Measurements from ENCODE around the gene TES. TPM values are rescaled to one million over a fixed set of nuclear protein-coding genes. Genes with fewer than 3 reads are reported as not detected.
A peak's percentile ranks its signal among the peaks of the same experiment; 100 is the strongest.

TES gene
- total RNA-seq, 2 experiments from 2014 or later: 74.0 to 76.4 TPM

- intact Hi-C loops (cut with micrococcal nuclease): loop anchor here (1.0 kb wide), 1 partner anchor 13 kb away; no protein-coding TSS in a partner anchor
- Mint-ChIP-seq H3K36me3 (ENCODE audit: low read depth) (no peaks in the 10 kb centered on the region), H3K4me1 (ENCODE audit: low read depth) (peaks cover 81% of the 10 kb centered on the region), H3K9me3 (no peaks in the 10 kb centered on the region), H3K27ac (peak overlapping the region; percentile 58), H3K27me3 (ENCODE audit: low read depth) (no peaks in the 10 kb centered on the region), H3K4me3 (peak overlapping the region; percentile 41)
- CTCF ChIA-PET: interaction anchor here (1.0 to 2.9 kb wide), 2 partner anchors 11 to 14 kb away, joined by 5 to 18 read pairs; partner anchors contain the start of gene TES
- no peak for DNase-seq
Observed at GRCh38 chr7:116224492-116225098, 14.3 kb downstream of the TES start.

GRCh38 chr7:116225860-116226259, 15.5 kb downstream of the TES start:
- DNase-seq: no peak

GRCh38 chr7:116226664-116227063, 16.3 kb downstream of the TES start:
- H3K27me3 Mint-ChIP-seq (ENCODE audit: low read depth): no peaks in the 10 kb centered on the region
- CTCF ChIA-PET: interaction anchor here (1.1 to 2.9 kb wide), 2 partner anchors 9 to 16 kb away, joined by 3 to 18 read pairs; partner anchors contain the start of gene TES
- H3K27ac Mint-ChIP-seq: no peak overlapping the region
- no peak for DNase-seq
- H3K4me3 Mint-ChIP-seq: no peak overlapping the region
- intact Hi-C loops (cut with micrococcal nuclease): no loop called here
- no peaks in the 10 kb centered on the region for H3K9me3 Mint-ChIP-seq
- peaks cover 83% of the 10 kb centered on the region for H3K4me1 Mint-ChIP-seq (ENCODE audit: low read depth)
- no peaks in the 10 kb centered on the region for H3K36me3 Mint-ChIP-seq (ENCODE audit: low read depth)

More at GRCh38 chr7:116225860-116226259, 15.5 kb downstream of the TES start:
- Mint-ChIP-seq H3K9me3 (no peaks in the 10 kb centered on the region), H3K4me3 (no peak overlapping the region), H3K36me3 (ENCODE audit: low read depth) (no peaks in the 10 kb centered on the region), H3K27me3 (ENCODE audit: low read depth) (no peaks in the 10 kb centered on the region), H3K27ac (no peak overlapping the region), H3K4me1 (ENCODE audit: low read depth) (peaks cover 82% of the 10 kb centered on the region)
- intact Hi-C loops (cut with micrococcal nuclease): no loop called here
- CTCF ChIA-PET: interaction anchor here (1.1 to 2.9 kb wide), 2 partner anchors 10 to 16 kb away, joined by 3 to 18 read pairs; partner anchors contain the start of gene TES

- no peak overlapping the region for H3K4me3 Mint-ChIP-seq
- no peak for DNase-seq
- CTCF ChIA-PET: no interaction called here
- peaks cover 82% of the 10 kb centered on the region for H3K4me1 Mint-ChIP-seq (ENCODE audit: low read depth)
- intact Hi-C loops (cut with micrococcal nuclease): no loop called here
- H3K9me3 Mint-ChIP-seq: no peaks in the 10 kb centered on the region
- no peaks in the 10 kb centered on the region for H3K36me3 Mint-ChIP-seq (ENCODE audit: low read depth)
- H3K27me3 Mint-ChIP-seq (ENCODE audit: low read depth): no peaks in the 10 kb centered on the region
- no peak overlapping the region for H3K27ac Mint-ChIP-seq
Observed at GRCh38 chr7:116227678-116228239, 17.4 kb downstream of the TES start.

- intact Hi-C loops (cut with micrococcal nuclease): no loop called here
- CTCF ChIA-PET: no interaction called here
- no peaks in the 10 kb centered on the region for H3K36me3 Mint-ChIP-seq (ENCODE audit: low read depth)
- no peaks in the 10 kb centered on the region for H3K27me3 Mint-ChIP-seq (ENCODE audit: low read depth)
- H3K9me3 Mint-ChIP-seq: no peaks in the 10 kb centered on the region
- H3K27ac Mint-ChIP-seq: no peak overlapping the region
- no peak for DNase-seq
- H3K4me1 Mint-ChIP-seq (ENCODE audit: low read depth): peaks cover 86% of the 10 kb centered on the region
- no peak overlapping the region for H3K4me3 Mint-ChIP-seq
Observed at GRCh38 chr7:116228241-116228640, 17.9 kb downstream of the TES start.

- no peak for DNase-seq
- Mint-ChIP-seq H3K36me3 (ENCODE audit: low read depth) (no peaks in the 10 kb centered on the region), H3K27ac (no peak overlapping the region), H3K9me3 (no peaks in the 10 kb centered on the region), H3K4me3 (no peak overlapping the region), H3K4me1 (ENCODE audit: low read depth) (peaks cover 84% of the 10 kb centered on the region), H3K27me3 (ENCODE audit: low read depth) (no peaks in the 10 kb centered on the region)
- CTCF ChIA-PET: interaction anchor here (3.2 kb wide), 1 partner anchor 48 kb away, joined by 20 read pairs; no protein-coding TSS in a partner anchor
- intact Hi-C loops (cut with micrococcal nuclease): no loop called here
Observed at GRCh38 chr7:116229366-116229765, 19.0 kb downstream of the TES start.

- H3K4me3 Mint-ChIP-seq: peak overlapping the region; percentile 22
Observed at GRCh38 chr7:116230191-116231005, 20.1 kb downstream of the TES start.

GRCh38 chr7:116231543-116231942, 21.2 kb downstream of the TES start:
- no peak for DNase-seq
- H3K36me3 Mint-ChIP-seq (ENCODE audit: low read depth): peaks cover under 1% of the 10 kb centered on the region
- H3K4me1 Mint-ChIP-seq (ENCODE audit: low read depth): peaks cover 80% of the 10 kb centered on the region
- no peaks in the 10 kb centered on the region for H3K9me3 Mint-ChIP-seq
- no peak overlapping the region for H3K4me3 Mint-ChIP-seq
- H3K27ac Mint-ChIP-seq: peak overlapping the region; percentile 66
- no peaks in the 10 kb centered on the region for H3K27me3 Mint-ChIP-seq (ENCODE audit: low read depth)
- CTCF ChIA-PET: interaction anchor here (1.1 to 3.2 kb wide), 8 partner anchors 15 to 359 kb away, joined by 3 to 27 read pairs (median 6); partner anchors contain the start of gene TES
- intact Hi-C loops (cut with micrococcal nuclease): no loop called here

More at GRCh38 chr7:116230191-116231005, 20.1 kb downstream of the TES start:
- Mint-ChIP-seq H3K36me3 (ENCODE audit: low read depth) (no peaks in the 10 kb centered on the region), H3K9me3 (no peaks in the 10 kb centered on the region), H3K27me3 (ENCODE audit: low read depth) (no peaks in the 10 kb centered on the region), H3K4me1 (ENCODE audit: low read depth) (peaks cover 84% of the 10 kb centered on the region), H3K27ac (peak overlapping the region; percentile 76)
- intact Hi-C loops (cut with micrococcal nuclease): no loop called here
- DNase-seq: no peak
- CTCF ChIA-PET: interaction anchor here (0.9 to 3.2 kb wide), 8 partner anchors 14 to 360 kb away, joined by 3 to 20 read pairs (median 4); partner anchors contain the start of gene TES

GRCh38 chr7:116231949-116232348, 21.6 kb downstream of the TES start:
- DNase-seq: no peak
- H3K36me3 Mint-ChIP-seq (ENCODE audit: low read depth): peaks cover 5% of the 10 kb centered on the region
- H3K27ac Mint-ChIP-seq: peak overlapping the region; percentile 66
- H3K9me3 Mint-ChIP-seq: no peaks in the 10 kb centered on the region
- peaks cover 80% of the 10 kb centered on the region for H3K4me1 Mint-ChIP-seq (ENCODE audit: low read depth)
- no peak overlapping the region for H3K4me3 Mint-ChIP-seq
- CTCF ChIA-PET: interaction anchor here (0.6 to 2.7 kb wide), 10 partner anchors 13 to 1020 kb away, joined by 3 to 27 read pairs (median 4); partner anchors contain the start of gene TES
- H3K27me3 Mint-ChIP-seq (ENCODE audit: low read depth): no peaks in the 10 kb centered on the region
- intact Hi-C loops (cut with micrococcal nuclease): loop anchor here (1.0 kb wide), 1 partner anchor 21 kb away; no protein-coding TSS in a partner anchor

- Mint-ChIP-seq H3K27ac (peak overlapping the region; percentile 66), H3K27me3 (ENCODE audit: low read depth) (no peaks in the 10 kb centered on the region), H3K36me3 (ENCODE audit: low read depth) (peaks cover 7% of the 10 kb centered on the region), H3K9me3 (no peaks in the 10 kb centered on the region), H3K4me3 (no peak overlapping the region), H3K4me1 (ENCODE audit: low read depth) (peaks cover 81% of the 10 kb centered on the region)
- no peak for DNase-seq
- intact Hi-C loops (cut with micrococcal nuclease): loop anchor here (1.0 kb wide), 1 partner anchor 21 kb away; no protein-coding TSS in a partner anchor
- CTCF ChIA-PET: interaction anchor here (0.6 to 2.7 kb wide), 8 partner anchors 13 to 1021 kb away, joined by 3 to 27 read pairs (median 4); partner anchors contain the start of gene TES
Observed at GRCh38 chr7:116232350-116232749, 22.0 kb downstream of the TES start.

GRCh38 chr7:116232920-116233319, 22.6 kb downstream of the TES start:
- Mint-ChIP-seq H3K27me3 (ENCODE audit: low read depth) (no peaks in the 10 kb centered on the region), H3K9me3 (no peaks in the 10 kb centered on the region), H3K36me3 (ENCODE audit: low read depth) (peaks cover 13% of the 10 kb centered on the region), H3K4me3 (no peak overlapping the region), H3K4me1 (ENCODE audit: low read depth) (peaks cover 81% of the 10 kb centered on the region), H3K27ac (peak overlapping the region; percentile 8)
- intact Hi-C loops (cut with micrococcal nuclease): loop anchor here (1.0 kb wide), 1 partner anchor 22 kb away; no protein-coding TSS in a partner anchor
- CTCF ChIA-PET: interaction anchor here (0.8 to 2.7 kb wide), 6 partner anchors 14 to 359 kb away, joined by 3 to 27 read pairs (median 3); no protein-coding TSS in a partner anchor
- no peak for DNase-seq

All from activated naive CD4-positive, alpha-beta T cell treated with anti-CD3 and anti-CD28 coated beads for 36 hours (primary cell).